WERI-Rb-1 (cell line): ENCODE results near the gene MMP1.
A peak's percentile ranks its signal among the peaks of the same experiment; 100 is the strongest.

Experiments used
- DNase-seq: peaks from one replicate; pipeline ENCODE4 v3.0.0-alpha.2; 2020
- H3K27ac ChIP-seq: fragments of 250-450 bp; sonication (Bioruptor Pico); 2 replicates; pipeline ENCODE4 v1.5.1; 2020; ENCODE audit warnings: mild to moderate bottlenecking, moderate library complexity
- H3K27me3 ChIP-seq: fragments of 250-450 bp; sonication (Bioruptor Pico); 2 replicates; pipeline ENCODE4 v1.5.1; 2021; ENCODE audit warnings: mild to moderate bottlenecking, low read depth, moderate library complexity; ENCODE audit not compliant: insufficient read depth, severe bottlenecking
- H3K36me3 ChIP-seq: fragments of 250-450 bp; sonication (Bioruptor Pico); 2 replicates; pipeline ENCODE4 v1.5.1; 2020; ENCODE audit warnings: mild to moderate bottlenecking, moderate library complexity
- H3K4me3 ChIP-seq: 2 replicates; pipeline ENCODE4 v1.5.1; 2011; ENCODE audit warnings: low read depth, mild to moderate bottlenecking, control low read depth, low read length
- H3K9me3 ChIP-seq: fragments of 250-450 bp; sonication (Bioruptor Pico); 2 replicates; pipeline ENCODE4 v1.5.1; 2021; ENCODE audit warnings: mild to moderate bottlenecking, moderate library complexity; ENCODE audit not compliant: severe bottlenecking
- CTCF ChIP-seq: IDR thresholded peaks from 2 replicates; pipeline ENCODE4 v1.5.1; 2011; ENCODE audit warnings: low read depth, mild to moderate bottlenecking, control low read depth, inconsistent platforms, low read length

The MMP1 gene

GRCh38 chr11:102831128-102831488 is 33.1 kb upstream of the MMP1 start:
- DNase-seq, result no peak
- Histone ChIP-seq H3K36me3 (no peaks in the 10 kb centered on the region), H3K27ac (no peak overlapping the region), H3K27me3 (no peaks in the 10 kb centered on the region), H3K9me3 (peaks cover under 1% of the 10 kb centered on the region), H3K4me3 (no peak overlapping the region)
- TF ChIP-seq CTCF, result no peak

- Histone ChIP-seq H3K9me3 (peaks cover 2% of the 10 kb centered on the region), H3K27me3 (no peaks in the 10 kb centered on the region), H3K36me3 (no peaks in the 10 kb centered on the region), H3K27ac (no peak overlapping the region), H3K4me3 (no peak overlapping the region)
- no peak for TF ChIP-seq CTCF
- DNase-seq, result no peak
Observed at GRCh38 chr11:102830001-102830727, 32.2 kb upstream of the MMP1 start.

- Histone ChIP-seq H3K27me3 (no peaks in the 10 kb centered on the region), H3K9me3 (peaks cover 2% of the 10 kb centered on the region), H3K27ac (peak overlapping the region; percentile 7; the same call in 1 of the 2 replicates), H3K36me3 (no peaks in the 10 kb centered on the region), H3K4me3 (no peak overlapping the region)
- DNase-seq, result no peak
- TF ChIP-seq CTCF, result no peak
Observed at GRCh38 chr11:102829316-102830000, 31.5 kb upstream of the MMP1 start.

- no peaks in the 10 kb centered on the region for H3K27me3 ChIP-seq
- no peak for DNase-seq
- H3K36me3 ChIP-seq, result no peaks in the 10 kb centered on the region
- TF ChIP-seq CTCF, result no peak
- no peak overlapping the region for H3K4me3 ChIP-seq
- H3K27ac ChIP-seq, result no peak overlapping the region
- peaks cover 2% of the 10 kb centered on the region for H3K9me3 ChIP-seq
Observed at GRCh38 chr11:102824556-102824955, 26.6 kb upstream of the MMP1 start.

GRCh38 chr11:102819491-102819890 is 21.5 kb upstream of the MMP1 start:
- H3K4me3 ChIP-seq, result no peak overlapping the region
- H3K27me3 ChIP-seq, result no peaks in the 10 kb centered on the region
- H3K9me3 ChIP-seq, result no peaks in the 10 kb centered on the region
- TF ChIP-seq CTCF, result no peak
- H3K36me3 ChIP-seq, result no peaks in the 10 kb centered on the region
- H3K27ac ChIP-seq, result no peak overlapping the region
- DNase-seq, result no peak
